Putamen (tissue), 1 donor: Measurements from ENCODE around the gene EEF1AKMT1.
"Not testable (repeated sequence)": the region's sequence is repeated elsewhere in the genome, so short reads cannot be mapped to it uniquely, and the experiment has no call there.

Experiments used
- DNase-seq: peaks from one replicate; pipeline ENCODE4 v3.0.0-alpha.2; 2016; ENCODE audit warnings: low spot score

The EEF1AKMT1 gene

GRCh38 chr13:20778311-20778710, 4.5 kb upstream of the EEF1AKMT1 start:
- no peak for DNase-seq

- DNase-seq, result no peak
Observed at GRCh38 chr13:20776751-20777150, 3.0 kb upstream of the EEF1AKMT1 start.

GRCh38 chr13:20775961-20776360, 2.2 kb upstream of the EEF1AKMT1 start:
- no peak for DNase-seq

GRCh38 chr13:20774746-20775145, 985 bp upstream of the EEF1AKMT1 start:
- DNase-seq, result no peak

GRCh38 chr13:20772401-20773131, 1.2 kb downstream of the EEF1AKMT1 start:
- no peak for DNase-seq

- no peak for DNase-seq
Observed at GRCh38 chr13:20769834-20770233, 3.9 kb downstream of the EEF1AKMT1 start.

- DNase-seq, result no peak
Observed at GRCh38 chr13:20769091-20769490, 4.7 kb downstream of the EEF1AKMT1 start.

- DNase-seq, result no peak
Observed at GRCh38 chr13:20767309-20767943, 6.3 kb downstream of the EEF1AKMT1 start.

- DNase-seq, result no peak
Observed at GRCh38 chr13:20760872-20761271, 12.9 kb downstream of the EEF1AKMT1 start.

GRCh38 chr13:20754009-20754408, 19.8 kb downstream of the EEF1AKMT1 start:
- no peak for DNase-seq

- DNase-seq, result no peak
Observed at GRCh38 chr13:20749377-20749776, 24.4 kb downstream of the EEF1AKMT1 start.

GRCh38 chr13:20743830-20744404, 29.8 kb downstream of the EEF1AKMT1 start:
- not testable (repeated sequence) for DNase-seq

GRCh38 chr13:20740021-20740420, 33.7 kb downstream of the EEF1AKMT1 start:
- DNase-seq, result no peak

GRCh38 chr13:20738616-20739015, 35.1 kb downstream of the EEF1AKMT1 start:
- DNase-seq, result no peak

- no peak for DNase-seq
Observed at GRCh38 chr13:20729633-20730585, 43.9 kb downstream of the EEF1AKMT1 start.

GRCh38 chr13:20728579-20729311, 45.0 kb downstream of the EEF1AKMT1 start:
- DNase-seq, result no peak

- DNase-seq, result no peak
Observed at GRCh38 chr13:20727856-20728255, 45.9 kb downstream of the EEF1AKMT1 start.

GRCh38 chr13:20721454-20722357, 52.1 kb downstream of the EEF1AKMT1 start:
- no peak for DNase-seq

GRCh38 chr13:20721058-20721453, 52.7 kb downstream of the EEF1AKMT1 start:
- DNase-seq, result no peak

GRCh38 chr13:20720499-20720898, 53.3 kb downstream of the EEF1AKMT1 start:
- DNase-seq, result no peak
